MM.1S (cell line): ENCODE measurements around the gene LRTM2.

Experiments used
- DNase-seq: peaks from one replicate; pipeline ENCODE4 v3.0.0-alpha.2; 2015
- H2AFZ ChIP-seq: fragments of 300-600 bp; sonication (generic); 2 replicates; pipeline ENCODE4 v1.6.0; 2016; ENCODE audit warnings: antibody characterized with exemption, low read length
- H3F3A ChIP-seq: fragments of 300-600 bp; sonication (generic); 2 replicates; pipeline ENCODE4 v1.6.1; 2016; ENCODE audit warnings: mild to moderate bottlenecking, antibody characterized with exemption, low read length, moderate library complexity, mixed read lengths; ENCODE audit not compliant: insufficient read depth
- H3K27ac ChIP-seq: fragments of 300-600 bp; sonication (generic); 2 replicates; pipeline ENCODE4 v1.5.1; 2016; ENCODE audit warnings: mild to moderate bottlenecking, low read length
- H3K27me3 ChIP-seq: fragments of 300-600 bp; sonication (generic); replicated peaks from 2 replicates; pipeline ENCODE4 v1.6.0; 2016; ENCODE audit warnings: low read length; ENCODE audit not compliant: insufficient read depth
- H3K36me3 ChIP-seq: fragments of 300-600 bp; sonication (generic); replicated peaks from 2 replicates; pipeline ENCODE4 v1.6.1; 2016; ENCODE audit warnings: mild to moderate bottlenecking, low read length, mixed read lengths; ENCODE audit not compliant: insufficient read depth
- H3K4me1 ChIP-seq: fragments of 300-600 bp; sonication (generic); 2 replicates; pipeline ENCODE4 v1.6.1; 2016; ENCODE audit warnings: low read length, mixed read lengths
- H3K4me2 ChIP-seq: fragments of 300-600 bp; sonication (generic); 2 replicates; pipeline ENCODE4 v1.6.0; 2016; ENCODE audit warnings: low read depth, low read length
- H3K4me3 ChIP-seq: fragments of 300-600 bp; sonication (generic); 2 replicates; pipeline ENCODE4 v1.5.1; 2016; ENCODE audit warnings: low read length, mixed read lengths
- H3K79me2 ChIP-seq: fragments of 300-600 bp; sonication (generic); 2 replicates; pipeline ENCODE4 v1.6.1; 2016; ENCODE audit warnings: mixed run types, low read length, mixed read lengths
- H3K9ac ChIP-seq: fragments of 300-600 bp; sonication (generic); 2 replicates; pipeline ENCODE4 v1.6.1; 2016; ENCODE audit warnings: low read length, mixed read lengths
- H3K9me2 ChIP-seq: fragments of 300-600 bp; sonication (generic); replicated peaks from 2 replicates; pipeline ENCODE4 v1.6.1; 2016; ENCODE audit warnings: mild to moderate bottlenecking, low read length, mixed read lengths; ENCODE audit not compliant: insufficient read depth
- H3K9me3 ChIP-seq: fragments of 300-600 bp; sonication (generic); replicated peaks from 2 replicates; pipeline ENCODE4 v1.6.1; 2016; ENCODE audit warnings: mild to moderate bottlenecking, low read length, mixed read lengths; ENCODE audit not compliant: insufficient read depth
- H4K20me1 ChIP-seq: fragments of 300-600 bp; sonication (generic); 2 replicates; pipeline ENCODE4 v1.6.1; 2016; ENCODE audit warnings: mild to moderate bottlenecking, low read length, moderate library complexity, mixed read lengths; ENCODE audit not compliant: insufficient read depth
- CTCF ChIP-seq: fragments of 300-600 bp; sonication (generic); IDR thresholded peaks from 2 replicates; pipeline ENCODE4 v1.5.1; 2016; ENCODE audit warnings: antibody characterized with exemption, low read length, mixed read lengths
- EZH2 ChIP-seq: fragments of 300-600 bp; sonication (generic); optimal IDR thresholded peaks from 2 replicates; pipeline ENCODE3; 2017; ENCODE audit warnings: low read depth, mild to moderate bottlenecking, antibody characterized with exemption, low read length, mixed read lengths
- EZH2phosphoT487 ChIP-seq: fragments of 300-600 bp; sonication (generic); IDR thresholded peaks from 2 replicates; pipeline ENCODE4 v1.6.1; 2018; ENCODE audit warnings: antibody characterized with exemption, low read length

LRTM2 gene

GRCh38 chr12:1864867-1865266 lies 44.5 kb downstream of the LRTM2 start:
- no peak overlapping the region for H3K27ac ChIP-seq
- DNase-seq = no peak
- H3K9me2 ChIP-seq = no peaks in the 10 kb centered on the region
- no peaks in the 10 kb centered on the region for H4K20me1 ChIP-seq
- no peaks in the 10 kb centered on the region for H3K36me3 ChIP-seq
- H3K9me3 ChIP-seq = no peaks in the 10 kb centered on the region
- H3K79me2 ChIP-seq = no peaks in the 10 kb centered on the region
- H3K4me1 ChIP-seq = no peaks in the 10 kb centered on the region
- H2AFZ ChIP-seq = no peak overlapping the region
- no peak overlapping the region for H3K9ac ChIP-seq
- H3K27me3 ChIP-seq = no peaks in the 10 kb centered on the region
- no peak overlapping the region for H3K4me2 ChIP-seq
- H3K4me3 ChIP-seq = no peak overlapping the region
- H3F3A ChIP-seq = no peaks in the 10 kb centered on the region
- no peak for TF ChIP-seq CTCF
- no peak for TF ChIP-seq EZH2phosphoT487
- TF ChIP-seq EZH2 = no peak

GRCh38 chr12:1865284-1865866 lies 45.0 kb downstream of the LRTM2 start:
- H3K27ac ChIP-seq = no peak overlapping the region
- no peak overlapping the region for H2AFZ ChIP-seq
- H4K20me1 ChIP-seq = no peaks in the 10 kb centered on the region
- H3F3A ChIP-seq = no peaks in the 10 kb centered on the region
- no peaks in the 10 kb centered on the region for H3K4me1 ChIP-seq
- no peaks in the 10 kb centered on the region for H3K9me3 ChIP-seq
- no peak overlapping the region for H3K4me2 ChIP-seq
- no peak overlapping the region for H3K9ac ChIP-seq
- no peak for DNase-seq
- no peaks in the 10 kb centered on the region for H3K36me3 ChIP-seq
- H3K79me2 ChIP-seq = no peaks in the 10 kb centered on the region
- TF ChIP-seq EZH2phosphoT487 = no peak
- no peak for TF ChIP-seq CTCF
- TF ChIP-seq EZH2 = no peak
- H3K9me2 ChIP-seq = no peaks in the 10 kb centered on the region
- H3K27me3 ChIP-seq = no peaks in the 10 kb centered on the region
- H3K4me3 ChIP-seq = no peak overlapping the region

- Histone ChIP-seq H3K27me3 (no peaks in the 10 kb centered on the region), H3F3A (no peaks in the 10 kb centered on the region), H3K36me3 (no peaks in the 10 kb centered on the region), H3K9ac (no peak overlapping the region), H3K79me2 (no peaks in the 10 kb centered on the region), H3K4me1 (no peaks in the 10 kb centered on the region), H3K27ac (no peak overlapping the region), H2AFZ (no peak overlapping the region), H3K9me3 (no peaks in the 10 kb centered on the region), H3K4me3 (no peak overlapping the region), H3K4me2 (no peak overlapping the region), H3K9me2 (no peaks in the 10 kb centered on the region), H4K20me1 (no peaks in the 10 kb centered on the region)
- TF ChIP-seq CTCF (no peak), EZH2phosphoT487 (no peak)
- DNase-seq = no peak
Observed at GRCh38 chr12:1869145-1869544, 48.8 kb downstream of the LRTM2 start.
